ENCODE results near the gene MAML3.

Gene MAML3

GRCh38 chr4:139826426-139826825 lies 327.6 kb downstream of the MAML3 start:
- DNase-seq, result peak; percentile 52 to 83 (median 77)

GRCh38 chr4:139825523-139826014 lies 328.4 kb downstream of the MAML3 start:
- DNase-seq, result peak in 2 of 3 experiments; percentile 53 to 60

GRCh38 chr4:139824882-139825522 lies 329.0 kb downstream of the MAML3 start:
- DNase-seq, result peak in 2 of 3 experiments; percentile 33 to 41

- peak in 1 of 3 experiments; percentile 19 for DNase-seq
Measured at GRCh38 chr4:139823746-139824145, 330.2 kb downstream of the MAML3 start.

- no peak for DNase-seq
Measured at GRCh38 chr4:139823345-139823744, 330.6 kb downstream of the MAML3 start.

GRCh38 chr4:139822391-139822790 lies 331.6 kb downstream of the MAML3 start:
- DNase-seq, result no peak

GRCh38 chr4:139819082-139819481 lies 334.9 kb downstream of the MAML3 start:
- DNase-seq, result peak in 2 of 3 experiments; percentile 41 to 88

GRCh38 chr4:139817657-139818452 lies 336.1 kb downstream of the MAML3 start:
- peak in 2 of 3 experiments; percentile 67 to 94 for DNase-seq

GRCh38 chr4:139816856-139817255 lies 337.1 kb downstream of the MAML3 start:
- no peak for DNase-seq

GRCh38 chr4:139815778-139816601 lies 338.0 kb downstream of the MAML3 start:
- no peak for DNase-seq

GRCh38 chr4:139814323-139815015 lies 339.5 kb downstream of the MAML3 start:
- peak in 2 of 3 experiments; percentile 28 to 30 for DNase-seq

- DNase-seq, result no peak
Measured at GRCh38 chr4:139813881-139814280, 340.1 kb downstream of the MAML3 start.

GRCh38 chr4:139810710-139811109 lies 343.3 kb downstream of the MAML3 start:
- no peak for DNase-seq

GRCh38 chr4:139809757-139810140 lies 344.2 kb downstream of the MAML3 start:
- no peak for DNase-seq

GRCh38 chr4:139808808-139809756 lies 344.9 kb downstream of the MAML3 start:
- DNase-seq, result peak; percentile 48 to 82 (median 67)

GRCh38 chr4:139808381-139808807 lies 345.6 kb downstream of the MAML3 start:
- DNase-seq, result peak in 2 of 3 experiments; percentile 67 to 82

GRCh38 chr4:139807483-139807882 lies 346.5 kb downstream of the MAML3 start:
- DNase-seq, result no peak

- no peak for DNase-seq
Measured at GRCh38 chr4:139806929-139807328, 347.1 kb downstream of the MAML3 start.

GRCh38 chr4:139802931-139803330 lies 351.1 kb downstream of the MAML3 start:
- peak in 1 of 3 experiments; percentile 38 for DNase-seq

- no peak for DNase-seq
Measured at GRCh38 chr4:139802488-139802887, 351.5 kb downstream of the MAML3 start.

GRCh38 chr4:139801895-139802294 lies 352.1 kb downstream of the MAML3 start:
- no peak for DNase-seq

Data from NCI-H1417 (cell line).